Esophagus muscularis mucosa (tissue), 4 donors: ENCODE measurements around the gene HEXIM2. TPM values are rescaled to one million over a fixed set of nuclear protein-coding genes. Genes with fewer than 3 reads are reported as not detected.

Experiments
- DNase-seq: peaks from one replicate; pipeline ENCODE4 v3.0.0-alpha.2; 2017; ENCODE audit errors: extremely low spot score
- H3K27ac ChIP-seq, 4 donors: fragments of 200-600 bp; sonication (generic); replicated peaks in 1 of 4; 1 replicate in 3 of 4; 2 replicates in 1 of 4; pipeline ENCODE4 v1.5.1; 2016 to 2019; ENCODE audit warnings: mild to moderate bottlenecking in 1 of 4
- H3K27me3 ChIP-seq, 4 donors: fragments of 200-600 bp; sonication (generic); one replicate each; pipeline versions ENCODE4 v1.5.1 to v1.6.0; 2016 to 2019
- H3K36me3 ChIP-seq, 4 donors: fragments of 200-600 bp; sonication (generic); one replicate each; pipeline ENCODE4 v1.5.1; 2016 to 2019
- H3K4me1 ChIP-seq, 4 donors: fragments of 200-600 bp; sonication (generic); one replicate each; pipeline ENCODE4 v1.5.1; 2016 to 2019
- H3K4me3 ChIP-seq, 4 donors: fragments of 200-600 bp; sonication (generic); 1 replicate in 2 of 4; 2 replicates in 2 of 4; pipeline ENCODE4 v1.5.1; 2016 to 2019; ENCODE audit warnings: mild to moderate bottlenecking in 4 of 4, moderate library complexity in 1 of 4
- H3K9me3 ChIP-seq, 4 donors: fragments of 200-600 bp; sonication (generic); 1 replicate in 3 of 4; 2 replicates in 1 of 4; pipeline ENCODE4 v1.5.1; 2016 to 2019
- EP300 ChIP-seq: sonication (generic); formaldehyde crosslinking; IDR thresholded peaks from one replicate; pipeline ENCODE4 v1.6.1; 2017; ENCODE audit warnings: antibody characterized with exemption
- POLR2A ChIP-seq: fragments of 450-650 bp; IDR thresholded peaks from one replicate; pipeline ENCODE4 v1.6.1; 2017; ENCODE audit warnings: antibody characterized with exemption, moderate library complexity, mild to moderate bottlenecking, low read depth
- POLR2AphosphoS5 ChIP-seq, 2 donors: sonication (generic); formaldehyde crosslinking; IDR thresholded peaks; one replicate each; pipeline ENCODE4 v1.6.1; 2017; ENCODE audit warnings: antibody characterized with exemption in 2 of 2
- WGBS: methylation state at CpG from one replicate; pipeline ENCODE4 v1.1.5; 2018; 5-methylcytosine and 5-hydroxymethylcytosine counted together
- intact Hi-C: fragments of 100-400 bp; cut with DNase I; formaldehyde crosslinking; loops from one replicate; pipeline ENCODE4 v1.15.1; 2023
- total RNA-seq, 4 donors: library from RNA; depleted of rRNA; stranded (reverse); fragments of >200 nt; gene quantifications; one replicate each; pipeline versions ENCODE4 v1.1.0 to v1.2.1, GENCODE V29; 2016
- TF ChIP-seq, protein P1 (sequence below), 3 experiments: fragments of 200-600 bp in 2 of 3; fragments of 450-650 bp in 1 of 3; sonication (generic) in 2 of 3; IDR thresholded peaks; one replicate each; pipeline ENCODE4 v1.5.1; 2017 to 2019; ENCODE audit warnings: antibody characterized with exemption in 3 of 3, mild to moderate bottlenecking in 2 of 3, moderate library complexity in 1 of 3

The HEXIM2 gene
- total RNA-seq, 4 donors from 2014 or later: 4.0 to 8.4 (median 7.0) TPM

- H3K27ac ChIP-seq: peak overlapping the region; percentile 96 to 100 (median 98)
- H3K27me3 ChIP-seq: no peaks in the 10 kb centered on the region
- H3K4me3 ChIP-seq: peak overlapping the region; percentile 68 to 83 (median 75)
- no peak for DNase-seq
- H3K4me1 ChIP-seq: peaks cover 51 to 65% (median 59%) of the 10 kb centered on the region in 4 donors
- intact Hi-C loops: no loop called here
- TF ChIP-seq, protein P1, sequence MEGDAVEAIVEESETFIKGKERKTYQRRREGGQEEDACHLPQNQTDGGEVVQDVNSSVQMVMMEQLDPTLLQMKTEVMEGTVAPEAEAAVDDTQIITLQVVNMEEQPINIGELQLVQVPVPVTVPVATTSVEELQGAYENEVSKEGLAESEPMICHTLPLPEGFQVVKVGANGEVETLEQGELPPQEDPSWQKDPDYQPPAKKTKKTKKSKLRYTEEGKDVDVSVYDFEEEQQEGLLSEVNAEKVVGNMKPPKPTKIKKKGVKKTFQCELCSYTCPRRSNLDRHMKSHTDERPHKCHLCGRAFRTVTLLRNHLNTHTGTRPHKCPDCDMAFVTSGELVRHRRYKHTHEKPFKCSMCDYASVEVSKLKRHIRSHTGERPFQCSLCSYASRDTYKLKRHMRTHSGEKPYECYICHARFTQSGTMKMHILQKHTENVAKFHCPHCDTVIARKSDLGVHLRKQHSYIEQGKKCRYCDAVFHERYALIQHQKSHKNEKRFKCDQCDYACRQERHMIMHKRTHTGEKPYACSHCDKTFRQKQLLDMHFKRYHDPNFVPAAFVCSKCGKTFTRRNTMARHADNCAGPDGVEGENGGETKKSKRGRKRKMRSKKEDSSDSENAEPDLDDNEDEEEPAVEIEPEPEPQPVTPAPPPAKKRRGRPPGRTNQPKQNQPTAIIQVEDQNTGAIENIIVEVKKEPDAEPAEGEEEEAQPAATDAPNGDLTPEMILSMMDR (IDR thresholded peaks at IDR 0.05): no peak
- TF ChIP-seq POLR2A (no peak), EP300 (no peak), POLR2AphosphoS5 (IDR thresholded peaks at IDR 0.05) (peak; percentile 67 to 81)
- WGBS: 18% methylated on average over 8 of the region's 29 CpGs
- no peaks in the 10 kb centered on the region for H3K9me3 ChIP-seq
- no peaks in the 10 kb centered on the region for H3K36me3 ChIP-seq
Observed at GRCh38 chr17:45146890-45147580, 14.6 kb upstream of the HEXIM2 start.

DNA sequence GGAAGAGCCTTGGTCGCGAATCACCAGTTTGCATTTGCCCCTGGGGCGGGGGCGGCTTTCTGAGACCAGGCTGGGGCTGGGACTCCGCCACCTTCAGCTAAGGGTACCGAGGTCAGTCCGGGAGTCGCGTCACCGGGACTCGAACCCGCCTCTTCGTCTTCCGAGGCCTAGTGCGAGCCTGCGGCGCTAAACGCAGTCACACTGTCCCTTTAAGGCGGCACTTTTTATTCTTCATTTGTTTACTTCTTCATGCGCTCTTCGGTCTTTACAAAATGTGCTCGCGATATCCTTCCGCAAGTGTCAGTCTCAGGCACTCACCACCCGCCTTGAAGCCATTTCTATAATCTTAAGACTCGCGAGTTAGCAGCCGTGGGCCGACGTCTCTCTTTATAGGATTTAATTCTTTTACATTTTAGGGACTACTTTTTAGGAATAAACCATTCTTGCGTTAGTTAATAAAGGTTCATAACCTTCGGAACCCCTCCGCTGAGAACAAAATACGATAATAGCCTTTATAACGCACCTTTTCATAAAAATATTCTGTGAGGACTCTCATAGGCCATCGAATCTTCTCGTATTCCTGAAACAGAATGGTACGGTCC is 14.0 kb upstream of the HEXIM2 start:
- intact Hi-C loops: no loop called here
- Histone ChIP-seq H3K4me3 (peak overlapping the region; percentile 68 to 83 (median 75)), H3K36me3 (no peaks in the 10 kb centered on the region), H3K4me1 (peaks cover 54 to 72% (median 66%) of the 10 kb centered on the region in 4 donors), H3K27me3 (no peaks in the 10 kb centered on the region), H3K27ac (peak overlapping the region; percentile 96 to 100 (median 98)), H3K9me3 (no peaks in the 10 kb centered on the region)
- WGBS: under 1% methylated on average over 36 of the region's 38 CpGs
- no peak for DNase-seq
- peak; percentile 60 to 78 for TF ChIP-seq POLR2AphosphoS5 (IDR thresholded peaks at IDR 0.05)
- TF ChIP-seq, protein P1 (IDR thresholded peaks at IDR 0.05): no peak
- no peak for TF ChIP-seq EP300

DNA sequence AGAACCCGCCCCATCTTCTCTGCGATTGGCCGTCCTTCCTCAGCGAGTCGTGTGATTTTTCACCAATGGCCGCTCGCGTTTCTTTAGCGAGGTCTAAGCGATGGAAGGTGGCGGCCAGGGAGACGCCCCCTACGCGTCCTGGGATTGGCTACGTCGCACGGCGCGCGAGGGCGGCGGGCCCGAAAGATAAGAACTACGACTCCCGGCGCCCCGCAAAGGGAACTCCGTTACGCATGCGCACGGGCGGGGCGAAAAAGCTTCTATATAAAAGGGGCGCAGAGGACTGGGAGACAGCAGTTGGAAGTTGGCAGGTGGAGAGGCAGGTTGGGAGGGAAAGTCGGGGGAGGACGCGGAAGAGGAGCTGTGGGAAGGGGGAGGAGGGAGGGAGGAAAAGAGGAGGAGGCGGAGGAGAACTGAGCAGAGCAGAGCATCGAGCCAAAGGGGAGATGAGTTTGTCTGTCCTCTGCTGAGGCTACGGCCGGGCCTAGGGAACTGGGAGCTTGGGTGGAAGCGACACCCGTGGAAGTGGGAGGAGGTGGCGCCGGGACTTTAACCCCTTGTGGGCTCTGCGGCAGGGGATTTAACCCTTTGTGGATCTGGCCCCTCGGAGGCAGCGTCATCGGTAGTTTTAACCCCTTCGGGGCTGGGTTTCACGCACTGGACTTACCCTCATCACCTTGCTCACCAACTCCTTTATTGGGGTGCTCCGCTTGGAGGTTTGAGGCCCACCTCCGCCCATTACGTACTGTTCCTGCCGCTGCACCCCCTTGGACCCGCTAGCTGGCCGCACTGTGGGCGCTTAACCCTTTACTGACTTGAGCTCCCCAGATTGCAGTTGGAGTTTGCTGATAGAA is 13.3 kb upstream of the HEXIM2 start, which contains the start of gene HEXIM1:
HEXIM1 (plus strand) TSS at position 293 of the 854 bp plus-strand sequence. CDS start 716 bp downstream, outside the sequence.
- TF ChIP-seq POLR2A (peak; percentile 99), POLR2AphosphoS5 (IDR thresholded peaks at IDR 0.05) (peak; percentile 99 to 100), EP300 (no peak)
- TF ChIP-seq, protein P1 (IDR thresholded peaks at IDR 0.05): peak in 1 of 3 experiments; percentile 21
- Histone ChIP-seq H3K27ac (peak within 1 kb of the TSS; percentile 96 to 100 (median 98)), H3K9me3 (no peaks in the 10 kb centered on the region), H3K27me3 (no peaks in the 10 kb centered on the region), H3K4me1 (peaks cover 49 to 70% (median 66%) of the 10 kb centered on the region in 4 donors), H3K36me3 (no peaks in the 10 kb centered on the region), H3K4me3 (peak within 1 kb of the TSS; percentile 68 to 83 (median 75))
- peak; percentile 100 for DNase-seq
- under 1% methylated on average over 58 of the region's 58 CpGs for WGBS
- intact Hi-C loops: no loop called here

- 0% methylated on average over 23 of the region's 32 CpGs for WGBS
- no peaks in the 10 kb centered on the region for H3K36me3 ChIP-seq
- no peaks in the 10 kb centered on the region for H3K27me3 ChIP-seq
- intact Hi-C loops: no loop called here
- H3K4me1 ChIP-seq: peaks cover 46 to 70% (median 65%) of the 10 kb centered on the region in 4 donors
- peak overlapping the region; percentile 93 to 97 (median 96) for H3K27ac ChIP-seq
- H3K9me3 ChIP-seq: no peaks in the 10 kb centered on the region
- DNase-seq: no peak
- peak overlapping the region; percentile 68 to 80 (median 72) for H3K4me3 ChIP-seq
- TF ChIP-seq POLR2A (no peak), EP300 (no peak), POLR2AphosphoS5 (IDR thresholded peaks at IDR 0.05) (peak; percentile 46 to 79)
- TF ChIP-seq, protein P1 (IDR thresholded peaks at IDR 0.05): peak; percentile 81 to 92 (median 92)
Observed at GRCh38 chr17:45149037-45149668, 12.5 kb upstream of the HEXIM2 start.
